ENCODE results near the gene DMRTB1.

DNA sequence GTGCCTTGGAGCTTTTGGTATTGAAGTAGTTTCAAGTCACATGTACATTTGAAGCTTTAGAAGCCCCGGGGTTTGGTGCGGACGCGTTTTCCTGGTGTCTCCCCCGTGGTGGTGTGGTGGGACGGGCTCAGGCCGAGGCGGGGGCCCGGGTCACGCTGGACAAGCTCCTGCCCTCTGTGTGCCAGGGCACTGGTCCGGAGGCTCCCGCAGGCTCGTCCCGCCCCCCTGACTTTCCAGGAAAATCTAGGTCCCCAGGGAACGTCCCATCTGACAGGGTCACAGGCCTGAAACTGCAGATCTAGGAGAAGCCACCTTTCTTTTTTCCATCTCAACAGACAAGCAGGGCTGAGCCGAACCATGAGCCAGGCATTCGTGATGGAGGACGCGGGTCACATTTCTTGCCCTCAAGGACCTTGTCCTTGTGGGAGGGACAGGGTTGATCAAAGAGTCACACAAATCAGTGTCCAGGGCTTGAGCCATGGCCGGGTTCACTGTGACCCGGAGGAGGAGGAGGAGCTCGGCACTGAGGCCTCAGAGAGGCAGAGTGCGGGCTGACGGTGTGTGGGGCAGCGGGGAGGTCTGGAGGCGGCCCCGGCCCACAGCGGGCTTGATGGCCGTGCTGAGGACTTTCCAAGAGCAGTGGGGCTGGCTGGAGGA lies 1.6 kb downstream of the DMRTB1 start:
- TF ChIP-seq, protein P1, sequence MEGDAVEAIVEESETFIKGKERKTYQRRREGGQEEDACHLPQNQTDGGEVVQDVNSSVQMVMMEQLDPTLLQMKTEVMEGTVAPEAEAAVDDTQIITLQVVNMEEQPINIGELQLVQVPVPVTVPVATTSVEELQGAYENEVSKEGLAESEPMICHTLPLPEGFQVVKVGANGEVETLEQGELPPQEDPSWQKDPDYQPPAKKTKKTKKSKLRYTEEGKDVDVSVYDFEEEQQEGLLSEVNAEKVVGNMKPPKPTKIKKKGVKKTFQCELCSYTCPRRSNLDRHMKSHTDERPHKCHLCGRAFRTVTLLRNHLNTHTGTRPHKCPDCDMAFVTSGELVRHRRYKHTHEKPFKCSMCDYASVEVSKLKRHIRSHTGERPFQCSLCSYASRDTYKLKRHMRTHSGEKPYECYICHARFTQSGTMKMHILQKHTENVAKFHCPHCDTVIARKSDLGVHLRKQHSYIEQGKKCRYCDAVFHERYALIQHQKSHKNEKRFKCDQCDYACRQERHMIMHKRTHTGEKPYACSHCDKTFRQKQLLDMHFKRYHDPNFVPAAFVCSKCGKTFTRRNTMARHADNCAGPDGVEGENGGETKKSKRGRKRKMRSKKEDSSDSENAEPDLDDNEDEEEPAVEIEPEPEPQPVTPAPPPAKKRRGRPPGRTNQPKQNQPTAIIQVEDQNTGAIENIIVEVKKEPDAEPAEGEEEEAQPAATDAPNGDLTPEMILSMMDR (IDR thresholded peaks at IDR 0.05) = no peak
- TF ChIP-seq EZH2 (IDR thresholded peaks at IDR 0.05; ENCODE audit: borderline replicate concordance, insufficient read depth, low read depth, low read length, poor library complexity, severe bottlenecking) = no peak
